Tibial nerve (tissue), 4 donors: Measurements from ENCODE around the gene SFXN1.

ENCODE experiments used
- EP300 ChIP-seq, 2 donors: sonication (generic); formaldehyde crosslinking; IDR thresholded peaks; one replicate each; pipeline ENCODE4 v1.6.1; 2017; ENCODE audit warnings: antibody characterized with exemption in 2 of 2, mild to moderate bottlenecking in 1 of 2
- POLR2A ChIP-seq, 2 donors: fragments of 450-650 bp; IDR thresholded peaks; one replicate each; pipeline ENCODE4 v1.6.1; 2017; ENCODE audit warnings: antibody characterized with exemption in 2 of 2, mild to moderate bottlenecking in 2 of 2, moderate library complexity in 2 of 2
- TF ChIP-seq, protein P1 (sequence below), 5 experiments: fragments of 200-600 bp in 3 of 5; fragments of 450-650 bp in 2 of 5; sonication (generic) in 3 of 5; IDR thresholded peaks; one replicate each; pipeline ENCODE4 v1.5.1; 2016 to 2019; ENCODE audit warnings: antibody characterized with exemption in 5 of 5, mild to moderate bottlenecking in 3 of 5, moderate library complexity in 2 of 5

GRCh38 chr5:175494264-175495183 lies 16.2 kb downstream of the SFXN1 start:
- TF ChIP-seq, protein P1, sequence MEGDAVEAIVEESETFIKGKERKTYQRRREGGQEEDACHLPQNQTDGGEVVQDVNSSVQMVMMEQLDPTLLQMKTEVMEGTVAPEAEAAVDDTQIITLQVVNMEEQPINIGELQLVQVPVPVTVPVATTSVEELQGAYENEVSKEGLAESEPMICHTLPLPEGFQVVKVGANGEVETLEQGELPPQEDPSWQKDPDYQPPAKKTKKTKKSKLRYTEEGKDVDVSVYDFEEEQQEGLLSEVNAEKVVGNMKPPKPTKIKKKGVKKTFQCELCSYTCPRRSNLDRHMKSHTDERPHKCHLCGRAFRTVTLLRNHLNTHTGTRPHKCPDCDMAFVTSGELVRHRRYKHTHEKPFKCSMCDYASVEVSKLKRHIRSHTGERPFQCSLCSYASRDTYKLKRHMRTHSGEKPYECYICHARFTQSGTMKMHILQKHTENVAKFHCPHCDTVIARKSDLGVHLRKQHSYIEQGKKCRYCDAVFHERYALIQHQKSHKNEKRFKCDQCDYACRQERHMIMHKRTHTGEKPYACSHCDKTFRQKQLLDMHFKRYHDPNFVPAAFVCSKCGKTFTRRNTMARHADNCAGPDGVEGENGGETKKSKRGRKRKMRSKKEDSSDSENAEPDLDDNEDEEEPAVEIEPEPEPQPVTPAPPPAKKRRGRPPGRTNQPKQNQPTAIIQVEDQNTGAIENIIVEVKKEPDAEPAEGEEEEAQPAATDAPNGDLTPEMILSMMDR (IDR thresholded peaks at IDR 0.05): no peak
- TF ChIP-seq POLR2A (IDR thresholded peaks at IDR 0.05) (no peak), EP300 (IDR thresholded peaks at IDR 0.05) (no peak)
